ENCODE results near the gene CAMSAP1.
A peak's percentile ranks its signal among the peaks of the same experiment; 100 is the strongest.

The CAMSAP1 gene

DNA sequence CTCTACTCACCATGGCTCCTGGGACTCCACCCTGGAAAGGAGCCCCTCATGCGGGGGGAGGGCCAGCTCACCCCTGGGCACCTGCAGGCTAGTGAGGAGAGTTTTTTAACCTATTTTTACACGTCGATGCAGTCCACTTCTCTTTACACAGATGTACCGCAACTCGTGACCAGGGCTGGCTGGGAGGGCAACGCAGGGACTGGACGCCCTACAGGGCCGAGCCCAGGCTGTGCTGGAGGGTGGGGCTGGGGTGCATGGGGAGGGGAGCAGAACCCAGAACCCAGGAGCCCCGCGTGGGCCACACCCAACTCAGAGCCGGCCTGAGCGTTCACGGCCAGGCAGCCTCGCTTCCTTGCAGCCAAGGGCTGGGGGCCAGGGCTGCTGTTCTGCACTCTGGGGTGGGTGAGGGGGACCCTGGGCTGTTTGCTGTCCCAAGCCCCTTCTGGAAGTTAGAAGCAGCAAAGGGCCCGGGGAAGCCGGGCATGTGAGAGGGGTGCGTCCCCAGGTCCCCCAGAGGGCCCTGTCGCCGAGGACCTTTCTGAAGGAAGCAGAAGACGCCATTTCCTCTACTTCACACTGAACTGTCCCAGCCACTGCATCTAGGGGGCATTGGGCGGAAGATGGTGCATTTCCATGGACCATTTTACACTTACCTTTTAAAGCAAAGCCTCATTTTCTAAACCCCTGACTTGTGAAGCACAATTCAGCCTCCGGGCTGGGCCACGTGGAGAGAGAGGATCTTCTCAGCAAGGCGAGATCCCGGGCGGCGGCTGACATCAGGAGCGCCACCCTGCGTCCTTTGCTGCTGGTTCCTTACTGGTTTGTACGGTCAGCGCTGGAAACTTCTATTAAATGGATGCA lies 114.8 kb downstream of the CAMSAP1 start:
- Histone ChIP-seq H2AFZ (ENCODE audit: low read depth, low read length) (no peak overlapping the region), H2AK5ac (ENCODE audit: low read length, severe bottlenecking) (no peak overlapping the region), H3K9ac (ENCODE audit: low read length) (no peak overlapping the region), H4K91ac (ENCODE audit: low read length) (no peak overlapping the region), H3K79me1 (replicated peaks; ENCODE audit: low read length, poor library complexity, severe bottlenecking) (no peaks in the 10 kb centered on the region), H2BK12ac (ENCODE audit: low read length in 2 of 2) (no peak overlapping the region), H4K8ac (ENCODE audit: low read length) (no peak overlapping the region), H3K9me3 (ENCODE audit: control insufficient read depth, low read length) (no peaks in the 10 kb centered on the region), H3K36me3 (ENCODE audit: control insufficient read depth in 1 of 2, insufficient read depth in 2 of 2, low read depth in 1 of 2, low read length in 2 of 2) (no peaks in the 10 kb centered on the region), H3K4me3 (ENCODE audit: insufficient read depth in 1 of 2, low read depth in 1 of 2, low read length in 2 of 2) (no peak overlapping the region), H3K14ac (ENCODE audit: low read length in 2 of 2) (no peak overlapping the region), H3K4me1 (ENCODE audit: control insufficient read depth, insufficient read depth, low read depth, low read length) (peaks cover 2% of the 10 kb centered on the region), H3K4ac (ENCODE audit: low read depth in 1 of 2, low read length in 2 of 2) (no peak overlapping the region), H2BK15ac (ENCODE audit: low read depth, poor library complexity, severe bottlenecking) (no peak overlapping the region), H3K4me2 (ENCODE audit: low read length, poor library complexity, severe bottlenecking) (no peak overlapping the region), H3K27me3 (ENCODE audit: control insufficient read depth in 1 of 2, insufficient read depth in 1 of 2, low read length in 2 of 2) (peaks cover 10 to 68% of the 10 kb centered on the region in 2 experiments), H2BK5ac (ENCODE audit: low read depth, low read length, poor library complexity, severe bottlenecking) (no peak overlapping the region), H3K27ac (ENCODE audit: low read length, poor library complexity, severe bottlenecking) (no peak overlapping the region), H3K18ac (ENCODE audit: low read depth in 1 of 2, low read length in 2 of 2) (no peak overlapping the region), H2BK120ac (ENCODE audit: low read depth, low read length) (no peak overlapping the region), H3K23ac (ENCODE audit: low read length in 2 of 2) (no peak overlapping the region)
- DNase-seq = no peak
- WGBS = 91% methylated on average over 29 of the region's 31 CpGs

GRCh38 chr9:135791431-135792267 lies 115.7 kb downstream of the CAMSAP1 start:
- no peak overlapping the region for H3K14ac ChIP-seq (ENCODE audit: low read length in 2 of 2)
- H3K4me2 ChIP-seq (ENCODE audit: low read length, poor library complexity, severe bottlenecking) = no peak overlapping the region
- no peak overlapping the region for H3K9ac ChIP-seq (ENCODE audit: low read length)
- H2AFZ ChIP-seq (ENCODE audit: low read depth, low read length) = no peak overlapping the region
- H3K4ac ChIP-seq (ENCODE audit: low read depth in 1 of 2, low read length in 2 of 2) = no peak overlapping the region
- no peak overlapping the region for H3K18ac ChIP-seq (ENCODE audit: low read depth in 1 of 2, low read length in 2 of 2)
- H3K4me1 ChIP-seq (ENCODE audit: control insufficient read depth, insufficient read depth, low read depth, low read length) = peaks cover 2% of the 10 kb centered on the region
- no peak overlapping the region for H3K27ac ChIP-seq (ENCODE audit: low read length, poor library complexity, severe bottlenecking)
- H3K79me1 ChIP-seq (replicated peaks; ENCODE audit: low read length, poor library complexity, severe bottlenecking) = no peaks in the 10 kb centered on the region
- peak overlapping the region; percentile 58 for H4K91ac ChIP-seq (ENCODE audit: low read length)
- no peak overlapping the region for H2BK15ac ChIP-seq (ENCODE audit: low read depth, poor library complexity, severe bottlenecking)
- H3K4me3 ChIP-seq (ENCODE audit: insufficient read depth in 1 of 2, low read depth in 1 of 2, low read length in 2 of 2) = no peak overlapping the region
- H2AK5ac ChIP-seq (ENCODE audit: low read length, severe bottlenecking) = no peak overlapping the region
- H2BK12ac ChIP-seq (ENCODE audit: low read length in 2 of 2) = no peak overlapping the region
- no peaks in the 10 kb centered on the region for H3K9me3 ChIP-seq (ENCODE audit: control insufficient read depth, low read length)
- H2BK5ac ChIP-seq (ENCODE audit: low read depth, low read length, poor library complexity, severe bottlenecking) = no peak overlapping the region
- WGBS = 83% methylated on average over 29 of the region's 35 CpGs
- H3K27me3 ChIP-seq (ENCODE audit: control insufficient read depth in 1 of 2, insufficient read depth in 1 of 2, low read length in 2 of 2) = peaks cover 10 to 65% of the 10 kb centered on the region in 2 experiments
- no peaks in the 10 kb centered on the region for H3K36me3 ChIP-seq (ENCODE audit: control insufficient read depth in 1 of 2, insufficient read depth in 2 of 2, low read depth in 1 of 2, low read length in 2 of 2)
- H2BK120ac ChIP-seq (ENCODE audit: low read depth, low read length) = no peak overlapping the region
- no peak overlapping the region for H3K23ac ChIP-seq (ENCODE audit: low read length in 2 of 2)
- peak overlapping the region; percentile 19 for H4K8ac ChIP-seq (ENCODE audit: low read length)
- no peak for DNase-seq

- no peak overlapping the region for H2AFZ ChIP-seq (ENCODE audit: low read depth, low read length)
- H4K91ac ChIP-seq (ENCODE audit: low read length) = no peak overlapping the region
- no peak overlapping the region for H3K18ac ChIP-seq (ENCODE audit: low read depth in 1 of 2, low read length in 2 of 2)
- H2BK5ac ChIP-seq (ENCODE audit: low read depth, low read length, poor library complexity, severe bottlenecking) = no peak overlapping the region
- peaks cover 10 to 60% of the 10 kb centered on the region in 2 experiments for H3K27me3 ChIP-seq (ENCODE audit: control insufficient read depth in 1 of 2, insufficient read depth in 1 of 2, low read length in 2 of 2)
- no peaks in the 10 kb centered on the region for H3K79me1 ChIP-seq (replicated peaks; ENCODE audit: low read length, poor library complexity, severe bottlenecking)
- H3K9me3 ChIP-seq (ENCODE audit: control insufficient read depth, low read length) = no peaks in the 10 kb centered on the region
- H3K9ac ChIP-seq (ENCODE audit: low read length) = no peak overlapping the region
- no peak overlapping the region for H2BK120ac ChIP-seq (ENCODE audit: low read depth, low read length)
- H3K23ac ChIP-seq (ENCODE audit: low read length in 2 of 2) = no peak overlapping the region
- no peak overlapping the region for H3K27ac ChIP-seq (ENCODE audit: low read length, poor library complexity, severe bottlenecking)
- no peak overlapping the region for H2BK12ac ChIP-seq (ENCODE audit: low read length in 2 of 2)
- no peaks in the 10 kb centered on the region for H3K36me3 ChIP-seq (ENCODE audit: control insufficient read depth in 1 of 2, insufficient read depth in 2 of 2, low read depth in 1 of 2, low read length in 2 of 2)
- H3K4me2 ChIP-seq (ENCODE audit: low read length, poor library complexity, severe bottlenecking) = no peak overlapping the region
- H3K4me1 ChIP-seq (ENCODE audit: control insufficient read depth, insufficient read depth, low read depth, low read length) = no peaks in the 10 kb centered on the region
- 89% methylated on average over 11 of the region's 11 CpGs for WGBS
- no peak overlapping the region for H2AK5ac ChIP-seq (ENCODE audit: low read length, severe bottlenecking)
- H4K8ac ChIP-seq (ENCODE audit: low read length) = no peak overlapping the region
- H3K4me3 ChIP-seq (ENCODE audit: insufficient read depth in 1 of 2, low read depth in 1 of 2, low read length in 2 of 2) = no peak overlapping the region
- no peak overlapping the region for H3K14ac ChIP-seq (ENCODE audit: low read length in 2 of 2)
- H2BK15ac ChIP-seq (ENCODE audit: low read depth, poor library complexity, severe bottlenecking) = no peak overlapping the region
- H3K4ac ChIP-seq (ENCODE audit: low read depth in 1 of 2, low read length in 2 of 2) = no peak overlapping the region
- DNase-seq = no peak
Measured at GRCh38 chr9:135790850-135791249, 116.5 kb downstream of the CAMSAP1 start.

DNA sequence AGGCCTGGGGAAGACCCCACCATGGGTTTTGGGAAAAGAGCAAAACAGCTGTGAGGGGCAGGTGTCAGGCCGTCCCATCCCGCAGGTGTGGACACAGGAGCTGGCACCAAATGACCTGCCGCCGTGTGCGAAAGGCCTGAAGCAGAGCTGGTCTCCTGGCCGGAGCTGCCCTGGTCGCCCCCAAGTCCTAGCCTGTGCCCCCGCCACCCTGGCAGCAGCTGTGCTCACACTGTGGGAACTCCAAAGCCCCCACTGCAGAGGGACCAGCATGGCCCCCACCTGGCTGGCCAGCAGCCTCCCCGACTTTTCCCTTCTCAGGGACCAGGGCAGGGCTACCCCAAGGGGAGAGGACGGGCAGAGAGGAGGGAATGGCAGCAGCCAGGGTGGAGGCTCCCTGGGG lies 117.0 kb downstream of the CAMSAP1 start:
- no peak overlapping the region for H3K4me2 ChIP-seq (ENCODE audit: low read length, poor library complexity, severe bottlenecking)
- no peak overlapping the region for H2BK12ac ChIP-seq (ENCODE audit: low read length in 2 of 2)
- no peak overlapping the region for H2BK120ac ChIP-seq (ENCODE audit: low read depth, low read length)
- no peak overlapping the region for H3K18ac ChIP-seq (ENCODE audit: low read depth in 1 of 2, low read length in 2 of 2)
- H2AK5ac ChIP-seq (ENCODE audit: low read length, severe bottlenecking) = no peak overlapping the region
- H3K27me3 ChIP-seq (ENCODE audit: control insufficient read depth in 1 of 2, insufficient read depth in 1 of 2, low read length in 2 of 2) = peaks cover 10 to 60% of the 10 kb centered on the region in 2 experiments
- no peaks in the 10 kb centered on the region for H3K79me1 ChIP-seq (replicated peaks; ENCODE audit: low read length, poor library complexity, severe bottlenecking)
- no peaks in the 10 kb centered on the region for H3K9me3 ChIP-seq (ENCODE audit: control insufficient read depth, low read length)
- no peak overlapping the region for H4K8ac ChIP-seq (ENCODE audit: low read length)
- no peak overlapping the region for H2BK15ac ChIP-seq (ENCODE audit: low read depth, poor library complexity, severe bottlenecking)
- H2BK5ac ChIP-seq (ENCODE audit: low read depth, low read length, poor library complexity, severe bottlenecking) = no peak overlapping the region
- H3K14ac ChIP-seq (ENCODE audit: low read length in 2 of 2) = no peak overlapping the region
- no peak overlapping the region for H3K27ac ChIP-seq (ENCODE audit: low read length, poor library complexity, severe bottlenecking)
- DNase-seq = no peak
- H3K36me3 ChIP-seq (ENCODE audit: control insufficient read depth in 1 of 2, insufficient read depth in 2 of 2, low read depth in 1 of 2, low read length in 2 of 2) = no peaks in the 10 kb centered on the region
- H3K4me1 ChIP-seq (ENCODE audit: control insufficient read depth, insufficient read depth, low read depth, low read length) = no peaks in the 10 kb centered on the region
- no peak overlapping the region for H2AFZ ChIP-seq (ENCODE audit: low read depth, low read length)
- H3K4me3 ChIP-seq (ENCODE audit: insufficient read depth in 1 of 2, low read depth in 1 of 2, low read length in 2 of 2) = no peak overlapping the region
- WGBS = 92% methylated on average over 10 of the region's 10 CpGs
- H3K9ac ChIP-seq (ENCODE audit: low read length) = no peak overlapping the region
- no peak overlapping the region for H3K23ac ChIP-seq (ENCODE audit: low read length in 2 of 2)
- H3K4ac ChIP-seq (ENCODE audit: low read depth in 1 of 2, low read length in 2 of 2) = no peak overlapping the region
- no peak overlapping the region for H4K91ac ChIP-seq (ENCODE audit: low read length)
